MM.1S (cell line): ENCODE measurements around the gene HLA-E.
"Not testable (repeated sequence)": the region's sequence is repeated elsewhere in the genome, so short reads cannot be mapped to it uniquely, and the experiment has no call there.

Experiments used
- DNase-seq: peaks from one replicate; pipeline ENCODE4 v3.0.0-alpha.2; 2015
- H2AFZ ChIP-seq: fragments of 300-600 bp; sonication (generic); 2 replicates; pipeline ENCODE4 v1.6.0; 2016; ENCODE audit warnings: antibody characterized with exemption, low read length
- H3F3A ChIP-seq: fragments of 300-600 bp; sonication (generic); 2 replicates; pipeline ENCODE4 v1.6.1; 2016; ENCODE audit warnings: mild to moderate bottlenecking, antibody characterized with exemption, low read length, moderate library complexity, mixed read lengths; ENCODE audit not compliant: insufficient read depth
- H3K27ac ChIP-seq: fragments of 300-600 bp; sonication (generic); 2 replicates; pipeline ENCODE4 v1.5.1; 2016; ENCODE audit warnings: mild to moderate bottlenecking, low read length
- H3K27me3 ChIP-seq: fragments of 300-600 bp; sonication (generic); replicated peaks from 2 replicates; pipeline ENCODE4 v1.6.0; 2016; ENCODE audit warnings: low read length; ENCODE audit not compliant: insufficient read depth
- H3K36me3 ChIP-seq: fragments of 300-600 bp; sonication (generic); replicated peaks from 2 replicates; pipeline ENCODE4 v1.6.1; 2016; ENCODE audit warnings: mild to moderate bottlenecking, low read length, mixed read lengths; ENCODE audit not compliant: insufficient read depth
- H3K4me1 ChIP-seq: fragments of 300-600 bp; sonication (generic); 2 replicates; pipeline ENCODE4 v1.6.1; 2016; ENCODE audit warnings: low read length, mixed read lengths
- H3K4me2 ChIP-seq: fragments of 300-600 bp; sonication (generic); 2 replicates; pipeline ENCODE4 v1.6.0; 2016; ENCODE audit warnings: low read depth, low read length
- H3K4me3 ChIP-seq: fragments of 300-600 bp; sonication (generic); 2 replicates; pipeline ENCODE4 v1.5.1; 2016; ENCODE audit warnings: low read length, mixed read lengths
- H3K79me2 ChIP-seq: fragments of 300-600 bp; sonication (generic); 2 replicates; pipeline ENCODE4 v1.6.1; 2016; ENCODE audit warnings: mixed run types, low read length, mixed read lengths
- H3K9ac ChIP-seq: fragments of 300-600 bp; sonication (generic); 2 replicates; pipeline ENCODE4 v1.6.1; 2016; ENCODE audit warnings: low read length, mixed read lengths
- H3K9me2 ChIP-seq: fragments of 300-600 bp; sonication (generic); replicated peaks from 2 replicates; pipeline ENCODE4 v1.6.1; 2016; ENCODE audit warnings: mild to moderate bottlenecking, low read length, mixed read lengths; ENCODE audit not compliant: insufficient read depth
- H3K9me3 ChIP-seq: fragments of 300-600 bp; sonication (generic); replicated peaks from 2 replicates; pipeline ENCODE4 v1.6.1; 2016; ENCODE audit warnings: mild to moderate bottlenecking, low read length, mixed read lengths; ENCODE audit not compliant: insufficient read depth
- H4K20me1 ChIP-seq: fragments of 300-600 bp; sonication (generic); 2 replicates; pipeline ENCODE4 v1.6.1; 2016; ENCODE audit warnings: mild to moderate bottlenecking, low read length, moderate library complexity, mixed read lengths; ENCODE audit not compliant: insufficient read depth
- EZH2 ChIP-seq: fragments of 300-600 bp; sonication (generic); optimal IDR thresholded peaks from 2 replicates; pipeline ENCODE3; 2017; ENCODE audit warnings: low read depth, mild to moderate bottlenecking, antibody characterized with exemption, low read length, mixed read lengths
- EZH2phosphoT487 ChIP-seq: fragments of 300-600 bp; sonication (generic); IDR thresholded peaks from 2 replicates; pipeline ENCODE4 v1.6.1; 2018; ENCODE audit warnings: antibody characterized with exemption, low read length
- TF ChIP-seq, protein P1 (sequence below): fragments of 300-600 bp; sonication (generic); IDR thresholded peaks from 2 replicates; pipeline ENCODE4 v1.5.1; 2016; ENCODE audit warnings: antibody characterized with exemption, low read length, mixed read lengths

HLA-E gene

GRCh38 chr6:30485236-30485635 is 4.1 kb upstream of the HLA-E start:
- Histone ChIP-seq H3K79me2 (peaks cover 9% of the 10 kb centered on the region), H4K20me1 (peaks cover under 1% of the 10 kb centered on the region; the same call in 1 of the 2 replicates), H3K36me3 (peaks cover under 1% of the 10 kb centered on the region; the same call in 1 of the 2 replicates), H3K4me1 (peaks cover 17% of the 10 kb centered on the region), H2AFZ (no peak overlapping the region), H3K27me3 (peaks cover 18% of the 10 kb centered on the region), H3K4me2 (no peak overlapping the region), H3K9me3 (no peaks in the 10 kb centered on the region), H3K9ac (no peak overlapping the region), H3K9me2 (no peaks in the 10 kb centered on the region), H3K27ac (no peak overlapping the region), H3F3A (peaks cover 11% of the 10 kb centered on the region; the same call in 1 of the 2 replicates), H3K4me3 (no peak overlapping the region)
- DNase-seq: no peak
- no peak for TF ChIP-seq EZH2
- no peak for TF ChIP-seq EZH2phosphoT487
- TF ChIP-seq, protein P1, sequence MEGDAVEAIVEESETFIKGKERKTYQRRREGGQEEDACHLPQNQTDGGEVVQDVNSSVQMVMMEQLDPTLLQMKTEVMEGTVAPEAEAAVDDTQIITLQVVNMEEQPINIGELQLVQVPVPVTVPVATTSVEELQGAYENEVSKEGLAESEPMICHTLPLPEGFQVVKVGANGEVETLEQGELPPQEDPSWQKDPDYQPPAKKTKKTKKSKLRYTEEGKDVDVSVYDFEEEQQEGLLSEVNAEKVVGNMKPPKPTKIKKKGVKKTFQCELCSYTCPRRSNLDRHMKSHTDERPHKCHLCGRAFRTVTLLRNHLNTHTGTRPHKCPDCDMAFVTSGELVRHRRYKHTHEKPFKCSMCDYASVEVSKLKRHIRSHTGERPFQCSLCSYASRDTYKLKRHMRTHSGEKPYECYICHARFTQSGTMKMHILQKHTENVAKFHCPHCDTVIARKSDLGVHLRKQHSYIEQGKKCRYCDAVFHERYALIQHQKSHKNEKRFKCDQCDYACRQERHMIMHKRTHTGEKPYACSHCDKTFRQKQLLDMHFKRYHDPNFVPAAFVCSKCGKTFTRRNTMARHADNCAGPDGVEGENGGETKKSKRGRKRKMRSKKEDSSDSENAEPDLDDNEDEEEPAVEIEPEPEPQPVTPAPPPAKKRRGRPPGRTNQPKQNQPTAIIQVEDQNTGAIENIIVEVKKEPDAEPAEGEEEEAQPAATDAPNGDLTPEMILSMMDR: no peak

GRCh38 chr6:30487926-30488325 is 1.4 kb upstream of the HLA-E start:
- H3K27me3 ChIP-seq: no peaks in the 10 kb centered on the region; the same call in 1 of the 2 replicates
- no peak overlapping the region for H3K4me2 ChIP-seq
- DNase-seq: no peak
- no peak overlapping the region for H2AFZ ChIP-seq
- no peak overlapping the region for H3K27ac ChIP-seq
- no peak overlapping the region for H3K9ac ChIP-seq
- no peak overlapping the region for H3K4me3 ChIP-seq
- no peaks in the 10 kb centered on the region for H3K9me2 ChIP-seq
- peaks cover 29% of the 10 kb centered on the region for H3K79me2 ChIP-seq
- peaks cover 15% of the 10 kb centered on the region for H3K36me3 ChIP-seq
- H4K20me1 ChIP-seq: peaks cover 9% of the 10 kb centered on the region; the same call in 1 of the 2 replicates
- H3K4me1 ChIP-seq: peaks cover 8% of the 10 kb centered on the region
- no peaks in the 10 kb centered on the region for H3K9me3 ChIP-seq
- peaks cover 13% of the 10 kb centered on the region; the same call in 1 of the 2 replicates for H3F3A ChIP-seq
- TF ChIP-seq EZH2phosphoT487: no peak
- TF ChIP-seq, protein P1: no peak
- no peak for TF ChIP-seq EZH2

- not testable (repeated sequence) for H3K4me3 ChIP-seq
These were observed 620 bp upstream of the HLA-E start for GRCh38 chr6:30488697-30489080.

More at GRCh38 chr6:30488697-30489080, 620 bp upstream of the HLA-E start:
- H3K27ac ChIP-seq: peak overlapping the region; percentile 81; the same call in 1 of the 2 replicates
- not testable (repeated sequence) for H3K9me2 ChIP-seq, H4K20me1 ChIP-seq, H3K4me1 ChIP-seq, H3K9ac ChIP-seq, H3K9me3 ChIP-seq, H3K27me3 ChIP-seq, H3K4me2 ChIP-seq, H2AFZ ChIP-seq, DNase-seq
- H3K36me3 ChIP-seq: peaks cover 15% of the 10 kb centered on the region
- H3F3A ChIP-seq: peaks cover 19% of the 10 kb centered on the region; the same call in 1 of the 2 replicates
- H3K79me2 ChIP-seq: peaks cover 29% of the 10 kb centered on the region
